K562 (cell line): ENCODE measurements around the gene ATP6V0A4. TPM values are rescaled to one million over a fixed set of nuclear protein-coding genes. Genes with fewer than 3 reads are reported as not detected.

Experiments used
- ATAC-seq: fragments of 200-7000 bp; cut with Tn5 transposase; 3 replicates; pipeline ENCODE4 v1.9.1; 2020; ENCODE audit warnings: moderate library complexity
- BruUV-seq: library from RNA; stranded (reverse); fragments of 400-500 nt; replicated peaks from 2 replicates; lab custom pipeline; 2021; lab: Mats Ljungman, UMichigan
- CTCF ChIA-PET: fragments of 300-600 bp; formaldehyde crosslinking; extraction: SDS; loops from one replicate; lab custom pipeline; 2021; ENCODE audit warnings: low intra/inter-chr PET ratio; lab: Yijun Ruan, JAX
- POLR2A ChIA-PET: fragments of 300-600, 350-650 bp; sonication (Branson Sonifier 250); formaldehyde crosslinking; extraction: SDS; loops from one replicate; lab custom pipeline; 2021; ENCODE audit warnings: antibody characterized with exemption, inconsistent platforms; lab: Yijun Ruan, JAX
- DNase-seq, 4 experiments: peaks; one replicate each; pipeline versions ENCODE4 v3.0.0 to v3.0.0-alpha.2; 2011 to 2018; ENCODE audit warnings: low spot score in 3 of 4, mixed read lengths in 3 of 4; ENCODE audit errors: extremely low read depth in 1 of 4
- FAIRE-seq: peaks from 2 replicates; lab custom pipeline; 2011; peaks lifted over from hg19 to GRCh38; lab: Jason Lieb, UNC
- H2AFZ ChIP-seq: 2 replicates; pipeline ENCODE4 v1.6.0; 2011; ENCODE audit warnings: low read depth, low read length, control low read depth, inconsistent platforms
- H3K27ac ChIP-seq: fragments of 200-600 bp; 3 replicates; pipeline ENCODE4 v1.8.0; 2011; ENCODE audit warnings: low read depth, mild to moderate bottlenecking, control low read depth, inconsistent platforms, low read length, moderate library complexity, mixed read lengths; ENCODE audit errors: extremely low read depth
- H3K27me3 ChIP-seq, 2 experiments: fragments of 300-600 bp in 1 of 2; 2 replicates in 1 of 2; 3 replicates in 1 of 2; pipeline versions ENCODE4 v1.6.0 to v1.8.0; 2011; ENCODE audit warnings: inconsistent platforms in 2 of 2, low read length in 2 of 2, mild to moderate bottlenecking in 1 of 2, mixed read lengths in 1 of 2, moderate library complexity in 1 of 2; ENCODE audit not compliant: control insufficient read depth in 2 of 2, insufficient read depth in 2 of 2
- H3K36me3 ChIP-seq: fragments of 300-600 bp; 3 replicates; pipeline ENCODE4 v1.8.0; 2011; ENCODE audit warnings: mild to moderate bottlenecking, low read length, inconsistent platforms; ENCODE audit not compliant: control insufficient read depth, insufficient read depth
- H3K4me1 ChIP-seq, 2 experiments: fragments of 200-600 bp in 1 of 2; replicated peaks in 1 of 2; 2 replicates in 1 of 2; 3 replicates in 1 of 2; pipeline versions ENCODE4 v1.5.1 to v1.8.0; 2011; ENCODE audit warnings: inconsistent platforms in 2 of 2, low read length in 2 of 2, mild to moderate bottlenecking in 1 of 2, mixed read lengths in 1 of 2, moderate library complexity in 1 of 2; ENCODE audit not compliant: control insufficient read depth in 2 of 2, insufficient read depth in 2 of 2
- H3K4me2 ChIP-seq: 2 replicates; pipeline ENCODE4 v1.6.1; 2011; ENCODE audit warnings: low read length, control low read depth, inconsistent platforms, mixed read lengths; ENCODE audit not compliant: insufficient read depth
- H3K4me3 ChIP-seq: fragments of 200-600 bp; sonication (generic), shearing (Covaris generic); 2 replicates; pipeline ENCODE4 v1.5.1; 2016; ENCODE audit warnings: control low read depth, inconsistent platforms
- H3K79me2 ChIP-seq: fragments of 200-600 bp; 3 replicates; pipeline ENCODE4 v1.8.0; 2011; ENCODE audit warnings: low read length, inconsistent platforms; ENCODE audit not compliant: control insufficient read depth, insufficient read depth
- H3K9ac ChIP-seq, 2 experiments: 2 replicates each; pipeline versions ENCODE4 v1.6.0 to v1.6.1; 2011; ENCODE audit warnings: low read depth in 2 of 2, low read length in 2 of 2, control low read depth in 1 of 2, inconsistent platforms in 1 of 2, mild to moderate bottlenecking in 1 of 2, mixed read lengths in 1 of 2; ENCODE audit not compliant: insufficient read depth in 1 of 2
- H3K9me1 ChIP-seq: one replicate; pipeline ENCODE4 v1.6.0; 2011; ENCODE audit warnings: inconsistent platforms, mild to moderate bottlenecking, low read length, moderate library complexity; ENCODE audit not compliant: control insufficient read depth, insufficient read depth
- H3K9me3 ChIP-seq: replicated peaks from 2 replicates; pipeline ENCODE4 v1.5.1; 2011; ENCODE audit warnings: low read depth, low read length, inconsistent platforms; ENCODE audit not compliant: control insufficient read depth, insufficient read depth
- H4K20me1 ChIP-seq: replicated peaks from 2 replicates; pipeline ENCODE4 v1.6.1; 2011; ENCODE audit warnings: low read length, inconsistent platforms, mixed read lengths; ENCODE audit not compliant: control insufficient read depth, insufficient read depth
- CCNT2 ChIP-seq: IDR thresholded peaks from 2 replicates; pipeline ENCODE4 v1.6.1; 2011; ENCODE audit warnings: borderline replicate concordance, low read depth, mild to moderate bottlenecking, moderate library complexity, mixed read lengths, low read length; ENCODE audit not compliant: insufficient read length; ENCODE audit errors: extremely low read depth
- CHD1 ChIP-seq: fragments of 200-600 bp; sonication (generic); IDR thresholded peaks from one replicate; pipeline ENCODE4 v1.6.1; 2012; ENCODE audit warnings: mild to moderate bottlenecking, moderate library complexity, low read length, inconsistent platforms
- ETS2 ChIP-seq: IDR thresholded peaks from 2 replicates; pipeline ENCODE4 v1.6.1; 2016; ENCODE audit warnings: borderline replicate concordance, missing genetic modification characterization, mild to moderate bottlenecking, moderate library complexity, missing compliant biosample characterization; ENCODE audit not compliant: poor library complexity, severe bottlenecking
- FOSL1 ChIP-seq: fragments of 200-800 bp; sonication (Bioruptor generic); conservative IDR thresholded peaks from 2 replicates; pipeline ENCODE4 v1.6.1; 2016; ENCODE audit warnings: missing genetic modification characterization, missing compliant biosample characterization
- ILK ChIP-seq: fragments of 450-650 bp; IDR thresholded peaks from 2 replicates; pipeline ENCODE4 v1.6.1; 2016; ENCODE audit warnings: missing genetic modification characterization, low read depth, mild to moderate bottlenecking, missing compliant biosample characterization, moderate library complexity, borderline replicate concordance
- JUND ChIP-seq, 2 experiments: IDR thresholded peaks; 2 replicates in 1 of 2; 3 replicates in 1 of 2; pipeline ENCODE4 v1.6.1; 2011; ENCODE audit warnings: borderline replicate concordance in 2 of 2, low read depth in 2 of 2, low read length in 2 of 2, improper control_type of control experiment in 1 of 2, missing biosample characterization in 1 of 2, missing genetic modification characterization in 1 of 2, missing genetic modification reagents in 1 of 2
- LCOR ChIP-seq: sonication (generic); formaldehyde crosslinking; IDR thresholded peaks from 2 replicates; pipeline ENCODE4 v1.8.0; 2022; ENCODE audit warnings: mild to moderate bottlenecking, missing genetic modification reagents
- MAFK ChIP-seq: IDR thresholded peaks from 2 replicates; pipeline ENCODE4 v1.6.1; 2011; ENCODE audit warnings: low read length, improper control_type of control experiment
- NR2C1 ChIP-seq, 2 experiments: fragments of 450-650 bp; IDR thresholded peaks; 2 replicates each; pipeline ENCODE4 v1.6.1; 2017; ENCODE audit warnings: mild to moderate bottlenecking in 2 of 2, antibody characterized with exemption in 1 of 2, inconsistent platforms in 1 of 2, missing compliant biosample characterization in 1 of 2, missing genetic modification characterization in 1 of 2
- NR2F6 ChIP-seq: fragments of 450-650 bp; formaldehyde crosslinking; IDR thresholded peaks from 2 replicates; pipeline ENCODE4 v1.4.0; 2020; ENCODE audit warnings: mild to moderate bottlenecking
- NRF1 ChIP-seq, 2 experiments: fragments of 450-650 bp; IDR thresholded peaks in 1 of 2; conservative IDR thresholded peaks in 1 of 2; 2 replicates each; pipeline ENCODE4 v1.6.1; 2014; ENCODE audit warnings: mild to moderate bottlenecking in 2 of 2
- SREBF1 ChIP-seq: fragments of 150-350 bp; IDR thresholded peaks from 2 replicates; pipeline ENCODE4 v1.6.1; 2014; ENCODE audit warnings: antibody characterized with exemption, low read depth, low read length, borderline replicate concordance
- STAG1 ChIP-seq: sonication (generic); formaldehyde crosslinking; IDR thresholded peaks from 2 replicates; pipeline ENCODE4 v1.5.0; 2020; ENCODE audit warnings: missing genetic modification reagents, borderline replicate concordance
- STAT5A ChIP-seq: IDR thresholded peaks from 2 replicates; pipeline ENCODE4 v1.6.1; 2012; ENCODE audit warnings: low read length, inconsistent platforms, borderline replicate concordance
- TBP ChIP-seq: optimal IDR thresholded peaks from 2 replicates; pipeline ENCODE3; 2011; ENCODE audit warnings: low read depth, low read length, improper control_type of control experiment
- ZNF184 ChIP-seq: sonication (generic); formaldehyde crosslinking; IDR thresholded peaks from 2 replicates; pipeline ENCODE4 v1.5.0; 2020; ENCODE audit warnings: missing genetic modification reagents
- ZNF311 ChIP-seq: fragments of 250-450 bp; sonication (Bioruptor Pico); IDR thresholded peaks from 2 replicates; pipeline ENCODE4 v1.4.0; 2020; ENCODE audit warnings: mild to moderate bottlenecking, moderate library complexity
- WGBS: fragments of 100-300 bp; shearing (Covaris generic); methylation state at CpG from one replicate; pipeline ENCODE4 v1.1.6; 2016; ENCODE audit warnings: low coverage, mixed read lengths; ENCODE audit not compliant: insufficient coverage; ENCODE audit errors: missing lambda C conversion rate; 5-methylcytosine and 5-hydroxymethylcytosine counted together
- in situ Hi-C: fragments of 300-500 bp; cut with MboI; formaldehyde crosslinking; loops from 4 replicates; pipeline ENCODE4 v1.15.0; 2018; ENCODE audit warnings: inconsistent platforms, mixed read lengths
- intact Hi-C: fragments of 100-400 bp; cut with micrococcal nuclease; formaldehyde crosslinking; loops from 2 replicates; pipeline ENCODE4 v1.14.2; 2022
- polyA plus RNA-seq, 8 experiments: library from polyadenylated mRNA; depleted of rRNA in 4 of 8; stranded (reverse) in 5 of 8; unstranded in 3 of 8; fragments of >200 nt; fragmentation: Nextera tagmentation in 2 of 8; fragmentation: Illumina TruSeq in 1 of 8; extraction: Ambion mirVana in 2 of 8; extraction: Trizol in 1 of 8; gene quantifications; 2 replicates each; pipeline versions ENCODE4 v1.2.1 to v1.2.3, GENCODE V29; 2011 to 2014; ENCODE audit warnings: inconsistent platforms in 1 of 8, missing spikeins in 1 of 8
- total RNA-seq, 7 experiments: library from RNA; depleted of rRNA in 6 of 7; stranded (reverse); fragments of >200 nt in 6 of 7; fragmentation: Illumina TruSeq in 2 of 7; extraction: Trizol in 2 of 7; gene quantifications; 2 replicates each; pipeline versions ENCODE4 v1.2.1 to v1.2.3, GENCODE V29; 2011 to 2021; ENCODE audit warnings: low replicate concordance in 1 of 7
- TF ChIP-seq, protein P1 (sequence below): fragments of 450-650 bp; formaldehyde crosslinking; IDR thresholded peaks from 2 replicates; pipeline ENCODE4 v1.4.0; 2022; ENCODE audit warnings: missing genetic modification characterization
- TF ChIP-seq, protein P2 (sequence below), 3 experiments: fragments of 200-800 bp in 1 of 3; sonication (Bioruptor generic) in 1 of 3; sonication (generic) in 1 of 3; formaldehyde crosslinking in 1 of 3; IDR thresholded peaks; 2 replicates each; pipeline versions ENCODE4 v1.6.1 to v1.8.0; 2016 to 2022; ENCODE audit warnings: mild to moderate bottlenecking in 2 of 3, missing compliant biosample characterization in 2 of 3, missing genetic modification characterization in 2 of 3, missing genetic modification reagents in 1 of 3

The ATP6V0A4 gene
- total and polyA plus RNA-seq, 9 of the 15 experiments (the other 6 are each of a cell fraction or from before 2014, with no cell fraction given), result 0.03 TPM; not detected in 8

DNA sequence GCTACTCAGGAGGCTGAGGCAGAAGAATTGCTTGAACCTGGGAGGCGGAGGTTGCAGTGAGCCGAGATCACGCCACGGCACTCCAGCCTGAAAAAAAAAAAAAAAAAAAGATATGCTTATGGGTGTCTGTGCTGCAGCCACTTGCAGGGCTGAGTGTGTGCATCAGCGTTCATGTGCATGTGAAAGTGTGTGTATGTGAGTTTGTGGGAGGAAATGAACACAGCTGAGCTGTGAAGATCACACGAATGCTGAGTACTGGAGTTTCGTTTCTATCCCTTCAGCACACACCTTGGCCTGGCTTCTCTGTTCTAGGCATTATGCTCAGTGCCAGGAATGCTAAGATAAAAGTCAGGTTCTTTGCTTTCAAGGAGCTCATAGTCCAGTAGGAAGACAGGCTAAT lies 84.8 kb downstream of the ATP6V0A4 start (continued):
- TF ChIP-seq, protein P1, sequence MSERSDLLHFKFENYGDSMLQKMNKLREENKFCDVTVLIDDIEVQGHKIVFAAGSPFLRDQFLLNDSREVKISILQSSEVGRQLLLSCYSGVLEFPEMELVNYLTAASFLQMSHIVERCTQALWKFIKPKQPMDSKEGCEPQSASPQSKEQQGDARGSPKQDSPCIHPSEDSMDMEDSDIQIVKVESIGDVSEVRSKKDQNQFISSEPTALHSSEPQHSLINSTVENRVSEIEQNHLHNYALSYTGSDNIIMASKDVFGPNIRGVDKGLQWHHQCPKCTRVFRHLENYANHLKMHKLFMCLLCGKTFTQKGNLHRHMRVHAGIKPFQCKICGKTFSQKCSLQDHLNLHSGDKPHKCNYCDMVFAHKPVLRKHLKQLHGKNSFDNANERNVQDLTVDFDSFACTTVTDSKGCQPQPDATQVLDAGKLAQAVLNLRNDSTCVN (CRISPR knock-in tag), result no peak
- TF ChIP-seq CHD1, result no peak

DNA sequence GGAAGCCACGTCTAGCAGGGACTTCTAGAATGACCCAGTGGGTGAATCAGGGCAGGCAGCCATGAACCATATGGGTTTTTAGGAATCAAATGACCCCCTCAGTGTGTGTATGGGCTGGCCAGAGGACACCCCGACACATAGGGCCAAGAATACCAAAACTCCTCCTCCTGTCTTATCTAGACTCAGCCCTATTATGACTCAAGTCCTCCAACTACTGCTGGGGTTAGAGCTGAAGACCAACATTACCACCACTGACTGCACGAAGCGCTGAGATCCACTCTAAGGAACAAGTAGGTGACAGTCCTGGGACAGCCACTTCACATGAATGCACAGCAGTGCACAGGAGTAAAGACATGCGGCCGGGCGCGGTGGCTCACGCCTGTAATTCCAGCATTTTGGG lies 85.3 kb downstream of the ATP6V0A4 start:
- intact Hi-C loops, result no loop called here
- no peak overlapping the region for H3K9ac ChIP-seq
- no peaks in the 10 kb centered on the region for H3K9me1 ChIP-seq
- CTCF ChIA-PET, result no interaction called here
- H3K9me3 ChIP-seq, result no peaks in the 10 kb centered on the region
- WGBS, result 17% methylated on average over 9 of the region's 9 CpGs
- peaks cover 4% of the 10 kb centered on the region; the same call in 1 of the 2 replicates for H4K20me1 ChIP-seq
- no peak overlapping the region for H3K4me3 ChIP-seq
- H3K79me2 ChIP-seq, result no peaks in the 10 kb centered on the region
- H3K36me3 ChIP-seq, result no peaks in the 10 kb centered on the region
- peaks cover 53 to 78% of the 10 kb centered on the region in 2 experiments for H3K27me3 ChIP-seq
- no peak overlapping the region for H3K27ac ChIP-seq
- DNase-seq, result peak in 1 of 4 experiments; percentile 16
- in situ Hi-C loops, result no loop called here
- no peak overlapping the region for H2AFZ ChIP-seq
- no peak overlapping the region for H3K4me2 ChIP-seq
- POLR2A ChIA-PET, result no interaction called here
- FAIRE-seq, result no peak
- H3K4me1 ChIP-seq, result no peaks in the 10 kb centered on the region
- no TSS peak for BruUV-seq
- ATAC-seq, result peak; percentile 61
- TF ChIP-seq ETS2 (tag), result no peak
- no peak for TF ChIP-seq CCNT2
- no peak for TF ChIP-seq LCOR
- TF ChIP-seq ILK (tag), result no peak
- TF ChIP-seq FOSL1, result peak; percentile 77
- no peak for TF ChIP-seq ZNF311
- no peak for TF ChIP-seq NR2F6 (CRISPR knock-in tag)
- no peak for TF ChIP-seq SREBF1
- TF ChIP-seq, protein P2, sequence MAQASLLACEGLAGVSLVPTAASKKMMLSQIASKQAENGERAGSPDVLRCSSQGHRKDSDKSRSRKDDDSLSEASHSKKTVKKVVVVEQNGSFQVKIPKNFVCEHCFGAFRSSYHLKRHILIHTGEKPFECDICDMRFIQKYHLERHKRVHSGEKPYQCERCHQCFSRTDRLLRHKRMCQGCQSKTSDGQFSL (CRISPR knock-in tag; IDR thresholded peaks at IDR 0.05), result no peak
- TF ChIP-seq, protein P2 (tag; IDR thresholded peaks at IDR 0.05), result no peak
- 0 out of 2 replicates have a peak, but pooled peaks have one; percentile 17 for TF ChIP-seq STAG1
- TF ChIP-seq ZNF184 (CRISPR knock-in tag), result no peak
- no peak for TF ChIP-seq STAT5A
- TF ChIP-seq NR2C1 (IDR thresholded peaks at IDR 0.05), result no peak
- TF ChIP-seq NR2C1 (tag; IDR thresholded peaks at IDR 0.05), result no peak
- peak; percentile 28; the same call in 1 of the 2 replicates for TF ChIP-seq JUND (IDR thresholded peaks at IDR 0.05; ENCODE audit: borderline replicate concordance, low read depth, low read length)
- TF ChIP-seq JUND (tag; IDR thresholded peaks at IDR 0.05; ENCODE audit: borderline replicate concordance, low read depth, low read length), result peak; percentile 19; the same call in 1 of the 3 replicates
- no peak for TF ChIP-seq TBP
- TF ChIP-seq MAFK, result no peak
- no peak for TF ChIP-seq NRF1 (conservative IDR thresholded peaks at IDR 0.05 in 1 of 2, IDR thresholded peaks at IDR 0.05 in 1 of 2)
